OCI-LY1 (cell line): ENCODE data around the gene SART3.

Source experiments
- EZH2 ChIP-seq: fragments of 200-600 bp; sonication (generic), shearing (Covaris generic); IDR thresholded peaks from 2 replicates; pipeline ENCODE4 v1.8.0; 2017; ENCODE audit warnings: borderline replicate concordance, mixed run types, mild to moderate bottlenecking, antibody characterized with exemption, low read length, moderate library complexity, mixed read lengths
- TF ChIP-seq, protein P1 (sequence below): fragments of 200-600 bp; sonication (generic), shearing (Covaris generic); IDR thresholded peaks from 2 replicates; pipeline ENCODE4 v1.5.1; 2017; ENCODE audit warnings: mild to moderate bottlenecking, antibody characterized with exemption, low read length, moderate library complexity, mixed read lengths

GRCh38 chr12:108510836-108511235 lies 50.1 kb downstream of the SART3 start:
- TF ChIP-seq, protein P1, sequence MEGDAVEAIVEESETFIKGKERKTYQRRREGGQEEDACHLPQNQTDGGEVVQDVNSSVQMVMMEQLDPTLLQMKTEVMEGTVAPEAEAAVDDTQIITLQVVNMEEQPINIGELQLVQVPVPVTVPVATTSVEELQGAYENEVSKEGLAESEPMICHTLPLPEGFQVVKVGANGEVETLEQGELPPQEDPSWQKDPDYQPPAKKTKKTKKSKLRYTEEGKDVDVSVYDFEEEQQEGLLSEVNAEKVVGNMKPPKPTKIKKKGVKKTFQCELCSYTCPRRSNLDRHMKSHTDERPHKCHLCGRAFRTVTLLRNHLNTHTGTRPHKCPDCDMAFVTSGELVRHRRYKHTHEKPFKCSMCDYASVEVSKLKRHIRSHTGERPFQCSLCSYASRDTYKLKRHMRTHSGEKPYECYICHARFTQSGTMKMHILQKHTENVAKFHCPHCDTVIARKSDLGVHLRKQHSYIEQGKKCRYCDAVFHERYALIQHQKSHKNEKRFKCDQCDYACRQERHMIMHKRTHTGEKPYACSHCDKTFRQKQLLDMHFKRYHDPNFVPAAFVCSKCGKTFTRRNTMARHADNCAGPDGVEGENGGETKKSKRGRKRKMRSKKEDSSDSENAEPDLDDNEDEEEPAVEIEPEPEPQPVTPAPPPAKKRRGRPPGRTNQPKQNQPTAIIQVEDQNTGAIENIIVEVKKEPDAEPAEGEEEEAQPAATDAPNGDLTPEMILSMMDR, result no peak
- no peak for TF ChIP-seq EZH2
